ENCODE results near the gene FAM210A.

FAM210A gene

GRCh38 chr18:13638719-13639595 lies 87.4 kb downstream of the FAM210A start:
- no peaks in the 10 kb centered on the region for H3K36me3 ChIP-seq (ENCODE audit: insufficient read depth, insufficient read length, low read length)
- no peaks in the 10 kb centered on the region for H3K27me3 ChIP-seq (ENCODE audit: insufficient read depth, insufficient read length)
- TF ChIP-seq ZNF274 (IDR thresholded peaks at IDR 0.05; ENCODE audit: low read depth, low read length) (no peak), SUZ12 (IDR thresholded peaks at IDR 0.05; ENCODE audit: extremely low read depth, insufficient read depth, insufficient read length) (no peak), YY1 (IDR thresholded peaks at IDR 0.05; ENCODE audit: insufficient read depth, insufficient read length) (no peak)

GRCh38 chr18:13635046-13635445 lies 91.3 kb downstream of the FAM210A start:
- Histone ChIP-seq H3K9me3 (ENCODE audit: insufficient read depth, low read length) (peaks cover 21% of the 10 kb centered on the region; the same call in 1 of the 2 replicates), H3K4me3 (ENCODE audit: insufficient read length, low read depth) (no peak overlapping the region), H3K4me1 (ENCODE audit: insufficient read depth, insufficient read length) (peaks cover 1% of the 10 kb centered on the region), H3K27me3 (ENCODE audit: insufficient read depth, insufficient read length) (no peaks in the 10 kb centered on the region), H3K9ac (ENCODE audit: insufficient read length, low read depth) (no peak overlapping the region), H3K36me3 (ENCODE audit: insufficient read depth, insufficient read length, low read length) (no peaks in the 10 kb centered on the region)
- no peak for DNase-seq (ENCODE audit: low read depth, low spot score)
- TF ChIP-seq YY1 (IDR thresholded peaks at IDR 0.05; ENCODE audit: insufficient read depth, insufficient read length) (no peak), ZNF274 (IDR thresholded peaks at IDR 0.05; ENCODE audit: low read depth, low read length) (no peak), SUZ12 (IDR thresholded peaks at IDR 0.05; ENCODE audit: extremely low read depth, insufficient read depth, insufficient read length) (no peak)

More at GRCh38 chr18:13638719-13639595, 87.4 kb downstream of the FAM210A start:
- Histone ChIP-seq H3K4me3 (ENCODE audit: insufficient read length, low read depth) (no peak overlapping the region), H3K9me3 (ENCODE audit: insufficient read depth, low read length) (peaks cover 1% of the 10 kb centered on the region; the same call in 1 of the 2 replicates), H3K4me1 (ENCODE audit: insufficient read depth, insufficient read length) (peaks cover 1% of the 10 kb centered on the region), H3K9ac (ENCODE audit: insufficient read length, low read depth) (no peak overlapping the region)
- no peak for DNase-seq (ENCODE audit: low read depth, low spot score)

- Histone ChIP-seq H3K9me3 (ENCODE audit: insufficient read depth, low read length) (peaks cover 21% of the 10 kb centered on the region; the same call in 1 of the 2 replicates), H3K4me3 (ENCODE audit: insufficient read length, low read depth) (no peak overlapping the region), H3K9ac (ENCODE audit: insufficient read length, low read depth) (no peak overlapping the region), H3K27me3 (ENCODE audit: insufficient read depth, insufficient read length) (no peaks in the 10 kb centered on the region), H3K4me1 (ENCODE audit: insufficient read depth, insufficient read length) (peaks cover 1% of the 10 kb centered on the region), H3K36me3 (ENCODE audit: insufficient read depth, insufficient read length, low read length) (no peaks in the 10 kb centered on the region)
- TF ChIP-seq YY1 (IDR thresholded peaks at IDR 0.05; ENCODE audit: insufficient read depth, insufficient read length) (no peak), SUZ12 (IDR thresholded peaks at IDR 0.05; ENCODE audit: extremely low read depth, insufficient read depth, insufficient read length) (no peak), ZNF274 (IDR thresholded peaks at IDR 0.05; ENCODE audit: low read depth, low read length) (no peak)
- no peak for DNase-seq (ENCODE audit: low read depth, low spot score)
Measured at GRCh38 chr18:13633700-13634099, 92.7 kb downstream of the FAM210A start.

GRCh38 chr18:13630716-13631268 lies 95.6 kb downstream of the FAM210A start:
- Histone ChIP-seq H3K4me1 (ENCODE audit: insufficient read depth, insufficient read length) (peaks cover 6% of the 10 kb centered on the region), H3K4me3 (ENCODE audit: insufficient read length, low read depth) (no peak overlapping the region), H3K9ac (ENCODE audit: insufficient read length, low read depth) (no peak overlapping the region), H3K27me3 (ENCODE audit: insufficient read depth, insufficient read length) (no peaks in the 10 kb centered on the region), H3K9me3 (ENCODE audit: insufficient read depth, low read length) (peaks cover 21% of the 10 kb centered on the region; the same call in 1 of the 2 replicates), H3K36me3 (ENCODE audit: insufficient read depth, insufficient read length, low read length) (no peaks in the 10 kb centered on the region)
- TF ChIP-seq SUZ12 (IDR thresholded peaks at IDR 0.05; ENCODE audit: extremely low read depth, insufficient read depth, insufficient read length) = no peak
- TF ChIP-seq YY1 (IDR thresholded peaks at IDR 0.05; ENCODE audit: insufficient read depth, insufficient read length) = no peak
- TF ChIP-seq ZNF274 (IDR thresholded peaks at IDR 0.05; ENCODE audit: low read depth, low read length) = no peak
- DNase-seq (ENCODE audit: low read depth, low spot score) = no peak

- Histone ChIP-seq H3K4me3 (ENCODE audit: insufficient read length, low read depth) (no peak overlapping the region), H3K36me3 (ENCODE audit: insufficient read depth, insufficient read length, low read length) (no peaks in the 10 kb centered on the region), H3K27me3 (ENCODE audit: insufficient read depth, insufficient read length) (no peaks in the 10 kb centered on the region), H3K9me3 (ENCODE audit: insufficient read depth, low read length) (peaks cover 21% of the 10 kb centered on the region; the same call in 1 of the 2 replicates), H3K9ac (ENCODE audit: insufficient read length, low read depth) (no peak overlapping the region), H3K4me1 (ENCODE audit: insufficient read depth, insufficient read length) (peaks cover 4% of the 10 kb centered on the region)
- TF ChIP-seq YY1 (IDR thresholded peaks at IDR 0.05; ENCODE audit: insufficient read depth, insufficient read length) (no peak), SUZ12 (IDR thresholded peaks at IDR 0.05; ENCODE audit: extremely low read depth, insufficient read depth, insufficient read length) (no peak), ZNF274 (IDR thresholded peaks at IDR 0.05; ENCODE audit: low read depth, low read length) (no peak)
- peak; percentile 46 for DNase-seq (ENCODE audit: low read depth, low spot score)
Measured at GRCh38 chr18:13629841-13630715, 96.3 kb downstream of the FAM210A start.

GRCh38 chr18:13628211-13628610 lies 98.1 kb downstream of the FAM210A start:
- no peak overlapping the region for H3K9ac ChIP-seq (ENCODE audit: insufficient read length, low read depth)
- TF ChIP-seq SUZ12 (IDR thresholded peaks at IDR 0.05; ENCODE audit: extremely low read depth, insufficient read depth, insufficient read length) = no peak
- no peaks in the 10 kb centered on the region for H3K36me3 ChIP-seq (ENCODE audit: insufficient read depth, insufficient read length, low read length)

More at GRCh38 chr18:13628211-13628610, 98.1 kb downstream of the FAM210A start:
- no peak for DNase-seq (ENCODE audit: low read depth, low spot score)
- H3K9me3 ChIP-seq (ENCODE audit: insufficient read depth, low read length) = peaks cover 13% of the 10 kb centered on the region; the same call in 1 of the 2 replicates
- peaks cover 8% of the 10 kb centered on the region for H3K4me1 ChIP-seq (ENCODE audit: insufficient read depth, insufficient read length)
- no peaks in the 10 kb centered on the region for H3K27me3 ChIP-seq (ENCODE audit: insufficient read depth, insufficient read length)
- H3K4me3 ChIP-seq (ENCODE audit: insufficient read length, low read depth) = no peak overlapping the region

Data from NT2/D1 (cell line).